Esophagus muscularis mucosa (tissue), 4 donors: ENCODE results near the gene CAMK1D.

Experiments
- EP300 ChIP-seq: sonication (generic); formaldehyde crosslinking; IDR thresholded peaks from one replicate; pipeline ENCODE4 v1.6.1; 2017; ENCODE audit warnings: antibody characterized with exemption
- POLR2A ChIP-seq: fragments of 450-650 bp; IDR thresholded peaks from one replicate; pipeline ENCODE4 v1.6.1; 2017; ENCODE audit warnings: antibody characterized with exemption, moderate library complexity, mild to moderate bottlenecking, low read depth
- POLR2AphosphoS5 ChIP-seq, 2 donors: sonication (generic); formaldehyde crosslinking; IDR thresholded peaks; one replicate each; pipeline ENCODE4 v1.6.1; 2017; ENCODE audit warnings: antibody characterized with exemption in 2 of 2
- TF ChIP-seq, protein P1 (sequence below), 3 experiments: fragments of 200-600 bp in 2 of 3; fragments of 450-650 bp in 1 of 3; sonication (generic) in 2 of 3; IDR thresholded peaks; one replicate each; pipeline ENCODE4 v1.5.1; 2017 to 2019; ENCODE audit warnings: antibody characterized with exemption in 3 of 3, mild to moderate bottlenecking in 2 of 3, moderate library complexity in 1 of 3

GRCh38 chr10:12550994-12551393 is 201.6 kb downstream of the CAMK1D start:
- TF ChIP-seq POLR2AphosphoS5 (IDR thresholded peaks at IDR 0.05) (no peak), EP300 (no peak), POLR2A (no peak)
- TF ChIP-seq, protein P1, sequence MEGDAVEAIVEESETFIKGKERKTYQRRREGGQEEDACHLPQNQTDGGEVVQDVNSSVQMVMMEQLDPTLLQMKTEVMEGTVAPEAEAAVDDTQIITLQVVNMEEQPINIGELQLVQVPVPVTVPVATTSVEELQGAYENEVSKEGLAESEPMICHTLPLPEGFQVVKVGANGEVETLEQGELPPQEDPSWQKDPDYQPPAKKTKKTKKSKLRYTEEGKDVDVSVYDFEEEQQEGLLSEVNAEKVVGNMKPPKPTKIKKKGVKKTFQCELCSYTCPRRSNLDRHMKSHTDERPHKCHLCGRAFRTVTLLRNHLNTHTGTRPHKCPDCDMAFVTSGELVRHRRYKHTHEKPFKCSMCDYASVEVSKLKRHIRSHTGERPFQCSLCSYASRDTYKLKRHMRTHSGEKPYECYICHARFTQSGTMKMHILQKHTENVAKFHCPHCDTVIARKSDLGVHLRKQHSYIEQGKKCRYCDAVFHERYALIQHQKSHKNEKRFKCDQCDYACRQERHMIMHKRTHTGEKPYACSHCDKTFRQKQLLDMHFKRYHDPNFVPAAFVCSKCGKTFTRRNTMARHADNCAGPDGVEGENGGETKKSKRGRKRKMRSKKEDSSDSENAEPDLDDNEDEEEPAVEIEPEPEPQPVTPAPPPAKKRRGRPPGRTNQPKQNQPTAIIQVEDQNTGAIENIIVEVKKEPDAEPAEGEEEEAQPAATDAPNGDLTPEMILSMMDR (IDR thresholded peaks at IDR 0.05): no peak
